ENCODE measurements around the gene STAT1. TPM values are rescaled to one million over a fixed set of nuclear protein-coding genes. Genes with fewer than 3 reads are reported as not detected.
A peak's percentile ranks its signal among the peaks of the same experiment; 100 is the strongest.

The STAT1 gene
- total RNA-seq, 1 donor from 2014 or later: 13.0 TPM

- no peaks in the 10 kb centered on the region for H3K27me3 ChIP-seq
- no peak overlapping the region for H3K4me3 ChIP-seq
- intact Hi-C loops (cut with DNase I): loop anchor here (1.0 kb wide), 1 partner anchor 249 kb away; no protein-coding TSS in a partner anchor
- no peaks in the 10 kb centered on the region for H3K9me3 ChIP-seq
- H3K27ac ChIP-seq: no peak overlapping the region
- H3K36me3 ChIP-seq: no peaks in the 10 kb centered on the region
- H3K4me1 ChIP-seq: no peaks in the 10 kb centered on the region
- DNase-seq (ENCODE audit: low spot score in 2 of 2): no peak
- TF ChIP-seq CTCF (IDR thresholded peaks at IDR 0.05): peak; percentile 41 to 65 (median 54)
These were observed 16.7 kb upstream of the STAT1 start for GRCh38 chr2:191030521-191031154.

- no peak for TF ChIP-seq CTCF (IDR thresholded peaks at IDR 0.05)
- Histone ChIP-seq H3K27ac (no peak overlapping the region), H3K4me1 (no peaks in the 10 kb centered on the region), H3K9me3 (no peaks in the 10 kb centered on the region), H3K27me3 (no peaks in the 10 kb centered on the region), H3K36me3 (no peaks in the 10 kb centered on the region), H3K4me3 (no peak overlapping the region)
- DNase-seq (ENCODE audit: low spot score in 2 of 2): no peak
- intact Hi-C loops (cut with DNase I): no loop called here
These were observed 15.4 kb upstream of the STAT1 start for GRCh38 chr2:191029280-191029950.

- H3K9me3 ChIP-seq: no peaks in the 10 kb centered on the region
- DNase-seq (ENCODE audit: low spot score in 2 of 2): no peak
- no peaks in the 10 kb centered on the region for H3K27me3 ChIP-seq
- peaks cover 0 to 1% of the 10 kb centered on the region in 2 donors for H3K4me1 ChIP-seq
- H3K36me3 ChIP-seq: no peaks in the 10 kb centered on the region
- H3K27ac ChIP-seq: no peak overlapping the region
- intact Hi-C loops (cut with DNase I): no loop called here
- TF ChIP-seq CTCF (IDR thresholded peaks at IDR 0.05): no peak
- no peak overlapping the region for H3K4me3 ChIP-seq
These were observed 12.4 kb upstream of the STAT1 start for GRCh38 chr2:191026377-191026776.

- Histone ChIP-seq H3K4me3 (no peak overlapping the region), H3K27ac (no peak overlapping the region), H3K4me1 (peaks cover 0 to 4% of the 10 kb centered on the region in 2 donors), H3K36me3 (no peaks in the 10 kb centered on the region), H3K27me3 (no peaks in the 10 kb centered on the region), H3K9me3 (no peaks in the 10 kb centered on the region)
- DNase-seq (ENCODE audit: low spot score in 2 of 2): no peak
- no peak for TF ChIP-seq CTCF (IDR thresholded peaks at IDR 0.05)
- intact Hi-C loops (cut with DNase I): no loop called here
These were observed 11.2 kb upstream of the STAT1 start for GRCh38 chr2:191025135-191025534.

GRCh38 chr2:191023235-191023679 is 9.3 kb upstream of the STAT1 start:
- Histone ChIP-seq H3K27ac (no peak overlapping the region), H3K27me3 (no peaks in the 10 kb centered on the region), H3K36me3 (no peaks in the 10 kb centered on the region), H3K9me3 (no peaks in the 10 kb centered on the region), H3K4me3 (no peak overlapping the region), H3K4me1 (peaks cover 0 to 4% of the 10 kb centered on the region in 2 donors)
- intact Hi-C loops (cut with DNase I): loop anchor here (5.0 kb wide), 2 partner anchors 376 to 654 kb away; partner anchors contain the start of genes NAB1 and NABP1
- TF ChIP-seq CTCF (IDR thresholded peaks at IDR 0.05): no peak
- no peak for DNase-seq (ENCODE audit: low spot score in 2 of 2)

Data from ascending aorta (tissue), 2 donors.